Cardiac fibroblast (primary cell): ENCODE data around the gene SLC27A5.

Experiments
- DNase-seq, 2 donors: peaks; one replicate each; pipeline versions ENCODE4 v3.0.0 to v3.0.0-alpha.2; 2010; ENCODE audit warnings: low read depth in 2 of 2
- H3K4me3 ChIP-seq, 2 donors: replicated peaks in 1 of 2; 1 replicate in 1 of 2; 2 replicates in 1 of 2; pipeline ENCODE4 v1.5.1; 2011; ENCODE audit warnings: low read depth in 2 of 2, low read length in 2 of 2, mild to moderate bottlenecking in 2 of 2, moderate library complexity in 1 of 2
- TF ChIP-seq, protein P1 (sequence below): IDR thresholded peaks from one replicate; pipeline ENCODE4 v1.5.1; 2011; ENCODE audit warnings: low read depth, mild to moderate bottlenecking, low read length, inconsistent platforms

The SLC27A5 gene

DNA sequence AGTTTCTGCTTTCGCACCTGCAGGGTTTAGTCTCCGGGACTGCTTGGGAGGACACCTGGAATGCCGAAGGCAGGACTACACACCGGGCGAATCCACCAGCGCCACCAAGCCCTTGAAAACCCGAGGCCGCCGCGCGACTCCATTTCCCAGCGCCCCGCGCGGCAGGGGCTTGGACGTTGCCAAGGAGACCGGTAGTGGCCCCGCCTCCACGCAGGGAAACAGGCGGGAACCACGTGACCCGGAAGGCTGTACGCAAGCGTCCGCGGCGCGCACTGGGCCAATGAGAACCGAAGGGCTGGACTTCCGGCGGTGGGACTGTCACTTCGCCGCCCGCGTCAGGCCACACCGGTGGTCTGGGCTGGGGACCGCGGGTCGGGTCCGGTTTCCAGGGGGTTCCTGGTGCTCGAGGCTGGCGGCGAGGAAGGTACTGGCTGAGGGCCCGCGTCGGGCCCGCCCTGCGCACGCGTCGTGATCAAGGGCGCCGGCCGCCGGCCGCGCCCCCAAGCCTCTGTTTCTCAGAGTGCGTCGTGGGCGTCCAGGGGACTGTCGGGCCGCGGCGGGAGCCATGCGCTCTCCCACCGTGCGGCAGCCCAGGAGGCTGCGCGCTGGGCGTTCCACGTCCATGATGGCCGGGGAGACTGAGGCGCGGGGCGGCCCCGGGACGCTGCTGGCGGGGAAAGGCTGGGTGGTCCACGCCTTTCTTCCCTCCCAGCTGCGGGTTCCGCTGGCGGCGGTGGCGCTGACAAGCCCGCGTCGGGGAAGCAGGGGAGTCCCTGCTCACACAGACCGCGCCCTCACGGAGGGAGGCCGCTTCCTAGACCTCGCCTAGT is 44.8 kb downstream of the SLC27A5 start, which contains the start of gene ZNF324:
ZNF324 (plus strand) TSS at position 321 of the 830 bp plus-strand sequence. CDS start 2,106 bp downstream, outside the sequence.
- DNase-seq: peak; percentile 96
- H3K4me3 ChIP-seq: peak within 1 kb of the TSS; percentile 78 to 90
- TF ChIP-seq, protein P1, sequence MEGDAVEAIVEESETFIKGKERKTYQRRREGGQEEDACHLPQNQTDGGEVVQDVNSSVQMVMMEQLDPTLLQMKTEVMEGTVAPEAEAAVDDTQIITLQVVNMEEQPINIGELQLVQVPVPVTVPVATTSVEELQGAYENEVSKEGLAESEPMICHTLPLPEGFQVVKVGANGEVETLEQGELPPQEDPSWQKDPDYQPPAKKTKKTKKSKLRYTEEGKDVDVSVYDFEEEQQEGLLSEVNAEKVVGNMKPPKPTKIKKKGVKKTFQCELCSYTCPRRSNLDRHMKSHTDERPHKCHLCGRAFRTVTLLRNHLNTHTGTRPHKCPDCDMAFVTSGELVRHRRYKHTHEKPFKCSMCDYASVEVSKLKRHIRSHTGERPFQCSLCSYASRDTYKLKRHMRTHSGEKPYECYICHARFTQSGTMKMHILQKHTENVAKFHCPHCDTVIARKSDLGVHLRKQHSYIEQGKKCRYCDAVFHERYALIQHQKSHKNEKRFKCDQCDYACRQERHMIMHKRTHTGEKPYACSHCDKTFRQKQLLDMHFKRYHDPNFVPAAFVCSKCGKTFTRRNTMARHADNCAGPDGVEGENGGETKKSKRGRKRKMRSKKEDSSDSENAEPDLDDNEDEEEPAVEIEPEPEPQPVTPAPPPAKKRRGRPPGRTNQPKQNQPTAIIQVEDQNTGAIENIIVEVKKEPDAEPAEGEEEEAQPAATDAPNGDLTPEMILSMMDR: no peak

DNA sequence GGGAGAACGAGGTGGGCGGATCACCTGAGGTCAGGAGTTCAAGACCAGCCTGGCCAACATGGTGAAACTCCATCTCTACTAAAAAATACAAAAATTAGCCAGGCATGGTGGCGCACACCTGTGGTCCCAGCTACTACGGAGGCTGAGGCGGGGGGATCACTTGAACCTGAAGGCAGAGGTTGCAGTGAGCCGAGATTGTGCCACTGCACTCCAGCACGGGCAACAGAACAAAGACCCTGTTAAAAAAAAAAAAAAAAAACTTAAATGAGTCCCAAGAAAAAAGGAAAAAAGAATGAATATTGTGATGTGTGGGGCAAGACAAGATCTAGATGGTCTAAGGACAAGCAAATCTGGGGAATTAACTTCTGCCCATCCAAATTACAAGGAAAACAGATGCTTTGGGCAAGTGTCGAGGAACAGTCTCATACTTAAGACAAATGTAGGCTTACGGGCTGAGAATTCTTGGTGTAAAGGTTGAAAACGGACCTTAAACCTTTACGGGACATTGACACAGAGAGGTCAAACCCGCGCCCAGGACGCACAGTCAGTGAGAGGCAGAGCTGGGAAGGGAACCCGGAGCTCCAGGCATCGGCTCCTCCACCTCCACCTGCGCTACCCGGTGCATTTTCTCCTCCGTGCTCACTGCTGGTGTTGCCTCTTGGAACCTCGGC is 45.6 kb downstream of the SLC27A5 start:
- no peak for DNase-seq
- peak overlapping the region; percentile 78 to 90 for H3K4me3 ChIP-seq
- TF ChIP-seq, protein P1: no peak

DNA sequence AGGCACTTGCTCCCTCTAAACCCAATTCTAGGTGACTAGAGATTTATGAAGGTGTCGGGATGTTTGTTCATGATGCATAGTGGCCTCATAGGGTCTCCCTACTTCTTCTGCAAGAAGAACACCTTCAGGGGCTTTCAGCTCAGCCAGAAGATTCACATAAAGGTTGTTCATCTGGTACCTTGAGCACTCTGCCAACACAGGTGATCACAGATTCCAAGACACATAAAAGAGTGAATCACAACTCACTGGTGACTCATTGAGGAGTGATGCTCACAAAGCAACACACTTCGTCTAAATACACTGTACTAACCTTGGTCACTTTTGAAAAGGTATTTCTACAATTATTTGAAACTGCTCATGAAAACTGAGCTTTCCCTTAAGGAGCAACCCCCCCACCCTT is 51.8 kb downstream of the SLC27A5 start:
- no peak overlapping the region for H3K4me3 ChIP-seq
- TF ChIP-seq, protein P1: no peak
- no peak for DNase-seq

DNA sequence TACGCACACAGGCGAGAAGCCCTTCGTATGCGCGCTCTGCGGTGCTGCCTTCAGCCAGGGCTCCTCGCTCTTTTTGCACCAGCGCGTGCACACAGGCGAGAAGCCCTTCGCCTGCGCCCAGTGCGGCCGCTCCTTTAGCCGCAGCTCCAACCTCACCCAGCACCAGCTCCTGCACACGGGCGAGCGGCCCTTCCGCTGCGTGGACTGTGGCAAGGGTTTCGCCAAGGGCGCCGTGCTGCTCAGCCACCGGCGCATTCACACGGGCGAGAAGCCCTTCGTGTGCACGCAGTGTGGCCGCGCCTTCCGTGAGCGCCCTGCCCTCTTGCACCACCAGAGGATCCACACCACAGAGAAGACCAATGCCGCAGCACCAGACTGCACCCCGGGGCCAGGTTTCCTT is 55.7 kb downstream of the SLC27A5 start:
- H3K4me3 ChIP-seq: no peak overlapping the region
- DNase-seq: no peak
- TF ChIP-seq, protein P1: no peak

GRCh38 chr19:58455306-58455705 is 56.5 kb downstream of the SLC27A5 start:
- H3K4me3 ChIP-seq: no peak overlapping the region
- DNase-seq: no peak
- TF ChIP-seq, protein P1: no peak

- no peak overlapping the region for H3K4me3 ChIP-seq
- TF ChIP-seq, protein P1: no peak
- no peak for DNase-seq
Measured at GRCh38 chr19:58453743-58454142, 58.0 kb downstream of the SLC27A5 start.
